ENCODE results near the gene PCMTD2. TPM values are rescaled to one million over a fixed set of nuclear protein-coding genes. Genes with fewer than 3 reads are reported as not detected.

The PCMTD2 gene
- total and polyA plus RNA-seq, 2 of the 13 experiments (the other 11 are each of a cell fraction or from before 2014, with no cell fraction given), result 47.0 to 76.9 TPM

- no TSS peak for BruUV-seq (replicated peaks)
Observed at GRCh38 chr20:64225171-64225595, 30.4 kb upstream of the PCMTD2 start.

GRCh38 chr20:64225828-64226598 is 29.5 kb upstream of the PCMTD2 start:
- FAIRE-seq (no peak), DNase-seq (ENCODE audit: low spot score) (no peak), ATAC-seq (no peak)
- H3K4me3 ChIP-seq (replicated peaks in 1 of 3; ENCODE audit: insufficient read depth in 1 of 3, low read depth in 2 of 3, low read length in 3 of 3), result no peak overlapping the region
- WGBS (ENCODE audit: low lambda C conversion rate), result 43% methylated on average over 14 of the region's 14 CpGs
- H2AFZ ChIP-seq (ENCODE audit: low read length), result no peak overlapping the region
- H3K9me3 ChIP-seq (ENCODE audit: low read length), result no peaks in the 10 kb centered on the region
- H3K27ac ChIP-seq (ENCODE audit: extremely low read length, insufficient read depth, low read length), result no peak overlapping the region
- H3K9ac ChIP-seq (ENCODE audit: insufficient read depth, low read depth, low read length), result no peak overlapping the region
- intact Hi-C loops (cut with micrococcal nuclease; ENCODE audit: unreplicated experiment) (no loop called here), in situ Hi-C loops (cut with HindIII; ENCODE audit: extremely low pct_ligation_motif_present, low pct_unique_long_range_greater_than_20kb) (no loop called here)
- CTCF ChIA-PET (ENCODE audit: low intra/inter-chr PET ratio, low total read pairs), result no interaction called here
- H3K4me2 ChIP-seq (ENCODE audit: low read depth, low read length), result no peak overlapping the region
- peak; percentile 90 for TF ChIP-seq ZSCAN25 (CRISPR knock-in tag; IDR thresholded peaks at IDR 0.05)
- TF ChIP-seq NFKB2 (CRISPR knock-in tag; IDR thresholded peaks at IDR 0.05; ENCODE audit: borderline replicate concordance), result no peak
- 0 out of 2 replicates have a peak, but pooled peaks have one; percentile 3 for TF ChIP-seq PITX1 (CRISPR knock-in tag; IDR thresholded peaks at IDR 0.05)
- TF ChIP-seq EED (CRISPR knock-in tag; IDR thresholded peaks at IDR 0.05), result peak; percentile 72; the same call in 1 of the 2 replicates
- 0 out of 2 replicates have a peak, but pooled peaks have one; percentile 46 for TF ChIP-seq ZNF788 (CRISPR knock-in tag; IDR thresholded peaks at IDR 0.05; ENCODE audit: borderline replicate concordance)
- TF ChIP-seq ZNF768 (CRISPR knock-in tag; IDR thresholded peaks at IDR 0.05), result peak; percentile 32; the same call in 1 of the 2 replicates
- no peak for TF ChIP-seq ZFP36L2 (CRISPR knock-in tag; IDR thresholded peaks at IDR 0.05)
- peak; percentile 43; the same call in 1 of the 2 replicates for TF ChIP-seq ZNF674 (CRISPR knock-in tag; IDR thresholded peaks at IDR 0.05; ENCODE audit: low read depth)
- H3K79me2 ChIP-seq (ENCODE audit: insufficient read depth, low read length), result no peaks in the 10 kb centered on the region
- H3K4me1 ChIP-seq (ENCODE audit: insufficient read depth, low read length), result peaks cover 35% of the 10 kb centered on the region
- H3K27me3 ChIP-seq (ENCODE audit: control insufficient read depth in 1 of 2, insufficient read depth in 2 of 2, low read length in 2 of 2), result peaks cover 18 to 81% of the 10 kb centered on the region in 2 experiments
- no TSS peak for BruUV-seq (replicated peaks)
- H3K36me3 ChIP-seq (replicated peaks in 1 of 2; ENCODE audit: control insufficient read depth in 1 of 2, insufficient read depth in 2 of 2, low read length in 2 of 2), result no peaks in the 10 kb centered on the region
- POLR2A ChIA-PET, result interaction anchor here (1.9 kb wide), 1 partner anchor 11 kb away, joined by 4 read pairs; no protein-coding TSS in a partner anchor
- no peaks in the 10 kb centered on the region for H4K20me1 ChIP-seq (ENCODE audit: insufficient read depth, low read length)

More at GRCh38 chr20:64225171-64225595, 30.4 kb upstream of the PCMTD2 start:
- no peak overlapping the region for H3K9ac ChIP-seq (ENCODE audit: insufficient read depth, low read depth, low read length)
- ChIA-PET POLR2A (interaction anchor here (5.1 kb wide), 1 partner anchor 29 kb away, joined by 47 read pairs; the partner anchor contains the start of gene PCMTD2), CTCF (ENCODE audit: low intra/inter-chr PET ratio, low total read pairs) (interaction anchor here (4.2 kb wide), 1 partner anchor 60 kb away, joined by 34 read pairs; no protein-coding TSS in a partner anchor)
- H2AFZ ChIP-seq (ENCODE audit: low read length), result no peak overlapping the region
- H3K4me2 ChIP-seq (ENCODE audit: low read depth, low read length), result no peak overlapping the region
- DNase-seq (ENCODE audit: low spot score), result no peak
- no peaks in the 10 kb centered on the region for H3K79me2 ChIP-seq (ENCODE audit: insufficient read depth, low read length)
- no peak for ATAC-seq
- peaks cover 23 to 85% of the 10 kb centered on the region in 2 experiments for H3K27me3 ChIP-seq (ENCODE audit: control insufficient read depth in 1 of 2, insufficient read depth in 2 of 2, low read length in 2 of 2)
- no peaks in the 10 kb centered on the region for H3K9me3 ChIP-seq (ENCODE audit: low read length)
- H4K20me1 ChIP-seq (ENCODE audit: insufficient read depth, low read length), result no peaks in the 10 kb centered on the region
- WGBS (ENCODE audit: low lambda C conversion rate), result 63% methylated on average over 14 of the region's 14 CpGs
- H3K27ac ChIP-seq (ENCODE audit: extremely low read length, insufficient read depth, low read length), result no peak overlapping the region
- peaks cover 44% of the 10 kb centered on the region for H3K4me1 ChIP-seq (ENCODE audit: insufficient read depth, low read length)
- H3K36me3 ChIP-seq (replicated peaks in 1 of 2; ENCODE audit: control insufficient read depth in 1 of 2, insufficient read depth in 2 of 2, low read length in 2 of 2), result no peaks in the 10 kb centered on the region
- H3K4me3 ChIP-seq (replicated peaks in 1 of 3; ENCODE audit: insufficient read depth in 1 of 3, low read depth in 2 of 3, low read length in 3 of 3), result no peak overlapping the region
- peak; percentile 16; the same call in 1 of the 2 replicates for TF ChIP-seq NRL (CRISPR knock-in tag; IDR thresholded peaks at IDR 0.05; ENCODE audit: borderline replicate concordance)
- TF ChIP-seq HBP1 (CRISPR knock-in tag; IDR thresholded peaks at IDR 0.05; ENCODE audit: low read depth), result no peak
- no peak for FAIRE-seq
- intact Hi-C loops (cut with micrococcal nuclease; ENCODE audit: unreplicated experiment) (no loop called here), in situ Hi-C loops (cut with HindIII; ENCODE audit: extremely low pct_ligation_motif_present, low pct_unique_long_range_greater_than_20kb) (no loop called here)
